AML-193 (cell line): ENCODE results near the gene EIF5A.

Experiments used
- DNase-seq, 2 experiments: peaks; one replicate each; lab custom pipeline; 2025; lab: John Stamatoyannopoulos, UW

EIF5A gene

GRCh38 chr17:7285679-7286078 lies 21.7 kb upstream of the EIF5A start:
- DNase-seq = no peak

GRCh38 chr17:7289256-7290032 lies 18.0 kb upstream of the EIF5A start:
- DNase-seq = no peak

- DNase-seq = no peak
These were observed 17.3 kb upstream of the EIF5A start for GRCh38 chr17:7290166-7290565.

- DNase-seq = no peak
These were observed 16.7 kb upstream of the EIF5A start for GRCh38 chr17:7290685-7291084.

- DNase-seq = no peak
These were observed 15.2 kb upstream of the EIF5A start for GRCh38 chr17:7292194-7292593.

- no peak for DNase-seq
These were observed 14.7 kb upstream of the EIF5A start for GRCh38 chr17:7292729-7293128.

GRCh38 chr17:7293159-7293558 lies 14.3 kb upstream of the EIF5A start:
- DNase-seq = no peak

GRCh38 chr17:7293816-7294613 lies 13.4 kb upstream of the EIF5A start:
- no peak for DNase-seq

GRCh38 chr17:7294614-7295153 lies 12.7 kb upstream of the EIF5A start, which contains the start of gene YBX2:
YBX2 (minus strand) TSS chr17:7294639; CDS start chr17:7294500, 139 bp downstream.
- no peak for DNase-seq

- DNase-seq = no peak
These were observed 11.9 kb upstream of the EIF5A start for GRCh38 chr17:7295230-7296180.

GRCh38 chr17:7296189-7296861 lies 11.1 kb upstream of the EIF5A start:
- peak; percentile 44 to 52 for DNase-seq

- DNase-seq = no peak
These were observed 3.2 kb upstream of the EIF5A start for GRCh38 chr17:7304179-7304578.

- no peak for DNase-seq
These were observed 527 bp downstream of the EIF5A start for GRCh38 chr17:7307686-7308624.

GRCh38 chr17:7308625-7309433 lies 1.4 kb downstream of the EIF5A start:
- peak; percentile 15 to 42 for DNase-seq

- DNase-seq = no peak
These were observed 2.2 kb downstream of the EIF5A start for GRCh38 chr17:7309628-7310027.

GRCh38 chr17:7311110-7311705 lies 3.8 kb downstream of the EIF5A start:
- no peak for DNase-seq

GRCh38 chr17:7312432-7313087 lies 5.1 kb downstream of the EIF5A start:
- no peak for DNase-seq
